Suprapubic skin (tissue), 4 donors: Measurements from ENCODE around the gene CACNA1D.

ENCODE experiments used
- CTCF ChIP-seq, 2 donors: fragments of 200-600 bp in 1 of 2; fragments of 450-650 bp in 1 of 2; sonication (generic) in 1 of 2; IDR thresholded peaks; one replicate each; pipeline ENCODE4 v1.5.1; 2016 to 2019; ENCODE audit warnings: antibody characterized with exemption in 2 of 2, mild to moderate bottlenecking in 1 of 2, moderate library complexity in 1 of 2
- EP300 ChIP-seq: sonication (generic); formaldehyde crosslinking; IDR thresholded peaks from one replicate; pipeline ENCODE4 v1.6.1; 2017; ENCODE audit warnings: antibody characterized with exemption
- POLR2AphosphoS5 ChIP-seq, 3 donors: sonication (generic); formaldehyde crosslinking; IDR thresholded peaks; one replicate each; pipeline ENCODE4 v1.6.1; 2017; ENCODE audit warnings: antibody characterized with exemption in 3 of 3

DNA sequence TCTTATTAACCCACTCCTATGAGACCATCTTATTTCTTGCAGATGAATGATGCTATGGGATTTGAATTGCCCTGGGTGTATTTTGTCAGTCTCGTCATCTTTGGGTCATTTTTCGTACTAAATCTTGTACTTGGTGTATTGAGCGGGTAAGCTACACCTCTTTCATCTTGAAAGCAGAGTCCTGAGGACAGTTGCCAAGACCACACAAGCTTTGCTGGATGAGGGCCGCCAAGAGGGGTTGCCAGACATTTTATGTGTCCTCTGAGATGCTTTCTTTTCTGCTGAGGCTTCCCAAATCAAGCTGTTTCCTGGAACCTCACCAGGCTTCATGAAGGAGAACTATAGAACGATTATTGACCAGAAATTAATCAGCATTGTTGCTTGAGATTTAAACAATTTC, 178.6 kb downstream of the CACNA1D start:
- TF ChIP-seq POLR2AphosphoS5 (IDR thresholded peaks at IDR 0.05): no peak
- TF ChIP-seq EP300: no peak
- no peak for TF ChIP-seq CTCF (IDR thresholded peaks at IDR 0.05)
